Measurements from ENCODE around the gene RAB33A.
A peak's percentile ranks its signal among the peaks of the same experiment; 100 is the strongest.
"Not testable (repeated sequence)": the region's sequence is repeated elsewhere in the genome, so short reads cannot be mapped to it uniquely, and the experiment has no call there.

RAB33A gene

DNA sequence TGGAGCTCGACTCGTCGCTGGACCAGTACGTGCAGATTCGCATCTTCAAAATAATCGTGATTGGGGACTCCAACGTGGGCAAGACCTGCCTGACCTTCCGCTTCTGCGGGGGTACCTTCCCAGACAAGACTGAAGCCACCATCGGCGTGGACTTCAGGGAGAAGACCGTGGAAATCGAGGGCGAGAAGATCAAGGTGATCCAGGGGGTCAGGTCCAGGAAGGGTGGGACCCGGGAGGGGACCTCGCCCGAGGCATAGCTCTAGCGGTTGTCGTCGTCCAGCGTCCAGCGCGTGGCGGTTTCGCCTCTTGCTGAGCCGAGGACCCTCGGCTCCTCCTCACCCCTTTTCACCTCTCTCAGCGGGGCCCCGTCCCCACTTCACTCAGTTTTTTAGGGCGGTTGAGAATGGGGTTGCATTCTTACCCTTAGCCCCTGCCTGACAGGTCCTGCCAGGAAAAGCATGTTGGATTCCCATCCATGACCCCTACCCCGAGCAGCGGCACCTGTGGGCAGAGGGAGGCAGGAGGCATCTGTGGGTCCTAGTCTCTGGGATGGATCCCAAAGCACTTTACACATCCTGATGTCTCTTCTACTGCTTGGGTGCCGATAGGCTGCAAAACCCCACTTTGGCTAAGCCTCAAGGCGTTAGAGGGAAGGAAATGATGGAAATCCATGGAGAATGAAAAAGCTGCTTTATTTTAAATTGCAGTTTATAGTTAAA, 524 bp downstream of the RAB33A start:
- DNase-seq, result peak; percentile 12
- no peak for ATAC-seq

- DNase-seq (peak; percentile 64), ATAC-seq (peak; percentile 53)
These were observed 1.6 kb downstream of the RAB33A start for GRCh38 chrX:130173190-130173895.

- no peak for ATAC-seq
These were observed 2.4 kb downstream of the RAB33A start for GRCh38 chrX:130174045-130174704.

GRCh38 chrX:130174937-130175336, 3.2 kb downstream of the RAB33A start:
- DNase-seq (no peak), ATAC-seq (no peak)

More at GRCh38 chrX:130174045-130174704, 2.4 kb downstream of the RAB33A start:
- no peak for DNase-seq

DNA sequence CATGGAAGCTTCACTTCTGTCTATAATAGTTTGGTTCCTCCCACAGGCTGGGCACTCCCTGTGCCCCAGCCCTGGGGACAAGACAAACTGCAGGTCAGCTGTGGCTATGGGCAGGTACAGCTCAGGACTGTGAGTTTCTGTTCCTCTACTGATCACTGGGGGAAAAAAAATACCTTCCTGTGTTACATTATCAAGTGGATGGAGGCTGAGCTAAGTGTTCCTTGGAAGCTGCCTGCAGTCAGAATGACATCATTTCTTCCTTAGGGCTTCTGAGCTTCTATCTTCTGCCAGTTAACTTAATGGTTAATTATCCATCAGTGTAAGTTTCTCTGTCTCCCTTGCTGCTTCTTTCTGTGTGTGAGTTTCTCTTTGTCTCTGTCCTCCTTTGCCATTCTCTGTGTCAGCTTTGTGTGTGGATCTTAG, 4.6 kb downstream of the RAB33A start:
- ATAC-seq, result no peak

GRCh38 chrX:130176942-130177341, 5.2 kb downstream of the RAB33A start:
- DNase-seq, result no peak
- no peak for ATAC-seq

More for the DNA sequence above, 4.6 kb downstream of the RAB33A start:
- DNase-seq, result no peak

GRCh38 chrX:130179170-130179569, 7.4 kb downstream of the RAB33A start:
- DNase-seq (no peak), ATAC-seq (no peak)

DNA sequence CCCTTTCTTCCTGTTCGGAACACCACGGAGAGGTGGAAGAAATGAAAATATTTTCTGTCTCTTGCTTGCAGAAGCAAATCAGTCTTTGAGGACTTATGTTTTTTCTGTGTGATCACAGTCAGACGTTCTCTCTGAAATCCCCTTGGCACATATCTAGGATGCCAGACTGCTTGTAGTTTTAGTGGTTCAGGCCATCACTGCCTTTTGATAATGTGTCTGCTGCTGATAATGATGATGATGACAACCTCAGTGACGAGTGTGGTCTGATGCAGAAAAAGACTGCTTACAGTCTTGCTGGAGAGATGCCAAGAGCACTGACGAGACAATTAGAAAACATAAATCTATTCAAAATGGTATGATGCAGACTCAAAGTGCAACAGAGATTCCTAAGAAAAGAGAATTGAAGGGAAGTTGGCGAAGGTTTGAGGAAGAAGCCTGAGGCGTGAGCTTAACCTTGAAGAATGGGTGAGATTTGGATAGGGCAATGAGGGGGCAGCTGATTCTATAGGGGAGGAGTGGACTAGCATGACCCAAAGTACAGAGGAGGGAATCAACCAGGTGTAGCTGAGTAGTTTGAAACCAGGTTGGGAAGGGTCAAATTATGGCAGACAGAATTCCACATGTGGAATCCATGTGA, 7.9 kb downstream of the RAB33A start:
- DNase-seq (no peak), ATAC-seq (no peak)

DNA sequence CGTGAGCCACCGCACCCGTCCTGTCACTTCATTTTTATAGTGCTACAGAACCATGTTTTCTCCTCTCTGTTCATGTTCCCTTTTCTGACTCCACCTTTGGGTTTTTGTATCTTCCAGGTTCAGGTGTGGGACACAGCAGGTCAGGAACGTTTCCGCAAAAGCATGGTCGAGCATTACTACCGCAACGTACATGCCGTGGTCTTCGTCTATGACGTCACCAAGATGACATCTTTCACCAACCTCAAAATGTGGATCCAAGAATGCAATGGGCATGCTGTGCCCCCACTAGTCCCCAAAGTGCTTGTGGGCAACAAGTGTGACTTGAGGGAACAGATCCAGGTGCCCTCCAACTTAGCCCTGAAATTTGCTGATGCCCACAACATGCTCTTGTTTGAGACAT, 12.4 kb downstream of the RAB33A start:
- ATAC-seq, result no peak
- DNase-seq, result no peak

GRCh38 chrX:130184857-130185256, 13.1 kb downstream of the RAB33A start:
- DNase-seq, result no peak
- ATAC-seq, result no peak

DNA sequence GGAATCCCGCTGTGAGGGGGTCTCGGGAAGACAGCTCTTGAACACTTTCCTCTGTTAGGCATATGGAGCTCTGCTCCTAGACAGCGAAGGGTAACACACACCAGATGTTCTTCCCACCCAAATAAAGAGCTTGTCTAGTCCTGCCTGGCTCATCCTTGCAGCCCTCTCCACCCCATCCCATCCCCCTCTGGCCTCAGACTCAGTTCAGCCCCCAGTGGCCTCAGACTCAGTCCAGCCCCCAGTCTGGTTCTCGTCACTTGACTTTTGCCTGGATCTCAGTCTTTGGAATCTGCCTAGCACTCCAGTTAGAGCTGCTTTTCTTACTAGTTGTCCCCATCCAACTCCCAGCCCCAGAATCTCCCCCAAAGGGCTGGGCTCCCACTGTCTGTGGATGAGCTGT, 14.9 kb downstream of the RAB33A start:
- ATAC-seq, result no peak

DNA sequence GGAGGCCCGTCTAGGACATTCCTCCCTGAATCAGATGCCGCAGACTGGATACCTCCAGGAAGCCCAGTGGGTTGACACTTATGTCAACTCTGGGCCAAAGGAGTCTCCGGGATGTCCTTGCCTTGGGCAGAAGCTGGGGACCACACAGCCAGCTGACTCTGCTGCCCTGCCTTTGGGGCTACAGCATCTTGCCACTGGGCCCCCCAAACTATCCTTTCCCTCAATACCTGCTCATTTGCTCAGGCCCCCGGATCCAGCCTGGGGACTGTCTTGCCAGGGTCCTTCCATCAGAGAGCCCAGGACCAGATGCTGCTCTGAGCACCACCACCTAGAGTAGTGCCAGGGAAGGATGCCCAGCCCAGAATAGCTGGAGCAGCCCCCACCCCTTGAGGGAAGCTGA, 19.0 kb downstream of the RAB33A start:
- no peak for DNase-seq

More for the DNA sequence above, 14.9 kb downstream of the RAB33A start:
- no peak for DNase-seq

GRCh38 chrX:130196466-130196865, 24.7 kb downstream of the RAB33A start:
- ATAC-seq (no peak), DNase-seq (no peak)

More for the DNA sequence above, 19.0 kb downstream of the RAB33A start:
- ATAC-seq, result no peak

DNA sequence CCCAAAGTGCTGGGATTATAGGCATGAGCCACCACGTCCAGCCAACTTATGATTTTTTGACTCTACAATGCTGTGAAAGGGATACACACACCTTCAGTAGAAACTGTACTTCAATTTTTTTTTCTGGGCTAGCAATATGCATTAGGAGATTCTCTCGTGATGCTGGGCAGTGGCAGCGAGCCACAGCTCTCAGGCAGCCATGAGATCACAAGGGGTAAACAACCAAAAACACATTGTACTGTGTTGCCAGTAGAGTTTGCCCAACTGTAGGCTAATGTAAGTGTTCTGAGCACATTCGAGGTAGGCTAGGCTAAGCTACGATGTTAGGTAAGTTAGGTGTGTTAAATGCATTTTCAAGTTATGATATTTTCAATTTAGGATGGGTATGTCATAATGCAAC, 25.7 kb downstream of the RAB33A start:
- ATAC-seq, result no peak
- DNase-seq, result no peak

DNA sequence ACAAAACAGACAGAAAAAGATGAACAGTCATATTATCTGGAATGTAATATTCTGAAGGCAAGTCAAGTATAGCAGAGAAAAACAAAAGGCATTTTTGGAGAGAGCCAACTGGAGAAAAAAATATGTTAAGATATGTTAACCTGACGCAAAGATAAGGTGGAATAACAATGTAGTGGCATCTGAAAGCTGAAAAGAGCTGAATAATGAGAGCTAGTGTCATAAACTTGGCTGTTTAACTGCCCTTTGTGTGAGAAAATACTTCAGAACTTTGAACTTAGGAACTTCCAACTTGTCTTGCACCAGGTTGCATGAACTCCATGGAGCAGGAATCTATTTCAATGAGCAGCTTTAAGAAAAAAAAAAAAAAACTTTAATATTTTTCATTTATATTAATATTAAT, 32.9 kb downstream of the RAB33A start:
- DNase-seq (no peak), ATAC-seq (no peak)

GRCh38 chrX:130211415-130212186, 39.8 kb downstream of the RAB33A start:
- ATAC-seq (peak; percentile 90), DNase-seq (no peak)

DNA sequence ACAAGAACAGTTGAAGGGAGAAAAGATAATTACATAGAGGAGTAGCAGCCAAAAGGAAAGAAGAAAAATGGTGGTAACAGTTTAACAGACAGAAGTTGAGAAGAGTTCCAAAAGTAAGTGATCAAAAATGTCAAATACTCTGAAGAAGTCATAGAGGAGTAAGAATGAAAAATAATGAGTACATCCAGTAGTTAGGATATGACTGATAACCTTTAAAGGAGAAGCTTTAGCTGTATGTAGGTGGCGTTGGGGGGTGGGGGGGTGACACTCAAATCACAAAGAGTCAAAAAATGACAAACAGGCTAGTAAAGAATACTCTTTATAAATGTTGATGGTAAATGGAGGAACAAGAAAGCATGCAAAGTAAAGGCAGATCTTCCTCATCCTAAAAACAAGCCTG, 40.6 kb downstream of the RAB33A start:
- DNase-seq, result no peak
- ATAC-seq, result peak; percentile 61

DNA sequence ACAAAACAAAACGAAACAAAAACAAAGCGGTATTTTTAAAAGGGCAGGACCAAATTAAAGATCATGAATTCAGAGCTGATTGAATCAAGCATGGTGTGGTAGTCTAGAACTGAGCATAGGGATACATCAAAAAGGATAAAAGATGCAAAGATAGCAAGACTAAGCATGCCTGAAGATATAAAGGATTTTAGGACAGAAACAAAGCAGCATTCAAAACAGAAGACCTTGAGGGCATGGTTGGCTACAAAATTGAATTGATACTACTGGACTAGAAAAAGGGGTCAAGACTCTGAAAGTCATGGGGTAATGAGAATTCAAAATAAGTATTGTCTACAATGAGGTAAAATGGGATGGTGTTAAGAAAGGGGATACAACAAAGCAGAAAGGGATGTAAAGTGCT, 41.6 kb downstream of the RAB33A start:
- no peak for ATAC-seq
- no peak for DNase-seq

DNA sequence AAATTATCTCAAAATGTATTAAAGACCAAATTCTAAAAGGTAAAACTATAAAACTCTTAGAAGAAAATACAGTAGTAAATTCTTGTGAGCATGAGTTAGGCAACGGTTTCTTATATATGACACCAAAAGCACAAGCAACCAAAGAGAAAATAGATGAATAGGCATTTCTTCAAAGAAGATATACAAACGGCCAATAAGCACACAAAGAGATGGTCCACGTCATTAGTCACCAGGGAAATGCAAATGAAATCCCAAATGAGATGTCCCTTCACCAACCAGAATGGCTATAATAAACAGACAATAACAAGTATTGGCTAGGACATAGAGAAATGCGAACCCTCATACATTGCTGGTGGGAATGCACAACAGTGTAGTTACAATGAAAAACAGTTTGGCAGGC, 44.6 kb downstream of the RAB33A start:
- DNase-seq, result no peak
- ATAC-seq, result no peak

DNA sequence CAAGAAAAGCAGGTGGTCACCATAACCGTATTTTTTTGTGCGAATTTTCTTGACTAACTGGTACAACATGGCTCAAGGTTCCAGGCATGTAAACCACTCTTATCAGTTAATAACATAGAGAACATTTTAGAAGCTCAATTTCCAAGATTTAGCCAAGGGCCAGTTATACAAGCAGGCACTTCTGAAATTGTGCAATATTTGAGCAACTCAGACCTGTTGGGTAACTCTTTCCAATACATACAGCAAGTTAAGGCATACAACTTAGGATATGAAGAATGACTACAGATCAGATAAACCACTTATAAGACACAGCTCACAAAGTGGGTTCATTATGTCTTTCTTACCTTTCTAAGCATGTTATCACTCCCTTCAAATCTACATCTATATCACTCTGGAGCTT, 53.0 kb downstream of the RAB33A start:
- no peak for DNase-seq
- ATAC-seq, result no peak

DNA sequence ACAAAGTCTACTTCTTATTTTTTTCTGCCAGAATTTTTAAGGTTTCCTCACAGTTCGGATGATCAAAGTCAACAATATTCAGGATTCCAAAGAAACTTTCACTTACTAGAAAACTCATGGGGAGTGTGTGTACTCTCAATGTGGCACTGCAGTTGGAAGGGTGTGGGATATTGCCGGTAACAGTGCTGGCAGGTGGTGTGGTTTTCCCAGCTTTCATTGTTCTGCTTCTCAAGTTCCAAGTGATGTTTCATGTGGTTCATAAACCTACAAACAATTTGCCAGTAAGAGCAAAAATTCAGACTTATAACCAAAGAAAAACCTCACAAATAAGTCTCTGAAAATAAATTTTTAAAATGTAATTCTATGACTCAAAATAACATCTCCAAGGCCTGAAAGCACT, 57.1 kb downstream of the RAB33A start:
- no peak for ATAC-seq
- no peak for DNase-seq

DNA sequence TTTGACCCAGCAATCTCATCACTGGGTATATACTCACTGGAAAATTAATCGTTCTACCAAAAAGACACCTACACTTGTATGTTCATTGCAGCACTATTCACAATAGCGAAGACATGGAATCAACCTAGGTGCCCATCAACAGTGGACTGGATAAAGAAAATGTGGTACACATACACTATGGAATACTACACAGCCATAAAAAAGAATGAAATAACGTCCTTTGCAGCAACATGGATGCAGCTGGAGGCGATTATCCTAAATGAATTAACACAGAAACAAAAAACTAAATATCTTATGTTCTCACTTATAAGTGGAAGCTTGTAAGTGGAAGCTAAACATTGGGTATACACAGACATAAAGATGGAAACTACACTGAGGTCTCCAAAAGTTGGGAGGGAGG, 59.4 kb downstream of the RAB33A start:
- DNase-seq, ATAC-seq: not testable (repeated sequence)
